Measurements from ENCODE around the gene P3H1.

- no peak for TF ChIP-seq CTCF (conservative IDR thresholded peaks at IDR 0.05)
- no peak for TF ChIP-seq EZH2 (IDR thresholded peaks at IDR 0.05; ENCODE audit: low read depth)
Observed at GRCh38 chr1:42748461-42749410, 18.1 kb downstream of the P3H1 start.
